ENCODE data around the gene CREB3L1.

The CREB3L1 gene, protein sequence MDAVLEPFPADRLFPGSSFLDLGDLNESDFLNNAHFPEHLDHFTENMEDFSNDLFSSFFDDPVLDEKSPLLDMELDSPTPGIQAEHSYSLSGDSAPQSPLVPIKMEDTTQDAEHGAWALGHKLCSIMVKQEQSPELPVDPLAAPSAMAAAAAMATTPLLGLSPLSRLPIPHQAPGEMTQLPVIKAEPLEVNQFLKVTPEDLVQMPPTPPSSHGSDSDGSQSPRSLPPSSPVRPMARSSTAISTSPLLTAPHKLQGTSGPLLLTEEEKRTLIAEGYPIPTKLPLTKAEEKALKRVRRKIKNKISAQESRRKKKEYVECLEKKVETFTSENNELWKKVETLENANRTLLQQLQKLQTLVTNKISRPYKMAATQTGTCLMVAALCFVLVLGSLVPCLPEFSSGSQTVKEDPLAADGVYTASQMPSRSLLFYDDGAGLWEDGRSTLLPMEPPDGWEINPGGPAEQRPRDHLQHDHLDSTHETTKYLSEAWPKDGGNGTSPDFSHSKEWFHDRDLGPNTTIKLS

DNA sequence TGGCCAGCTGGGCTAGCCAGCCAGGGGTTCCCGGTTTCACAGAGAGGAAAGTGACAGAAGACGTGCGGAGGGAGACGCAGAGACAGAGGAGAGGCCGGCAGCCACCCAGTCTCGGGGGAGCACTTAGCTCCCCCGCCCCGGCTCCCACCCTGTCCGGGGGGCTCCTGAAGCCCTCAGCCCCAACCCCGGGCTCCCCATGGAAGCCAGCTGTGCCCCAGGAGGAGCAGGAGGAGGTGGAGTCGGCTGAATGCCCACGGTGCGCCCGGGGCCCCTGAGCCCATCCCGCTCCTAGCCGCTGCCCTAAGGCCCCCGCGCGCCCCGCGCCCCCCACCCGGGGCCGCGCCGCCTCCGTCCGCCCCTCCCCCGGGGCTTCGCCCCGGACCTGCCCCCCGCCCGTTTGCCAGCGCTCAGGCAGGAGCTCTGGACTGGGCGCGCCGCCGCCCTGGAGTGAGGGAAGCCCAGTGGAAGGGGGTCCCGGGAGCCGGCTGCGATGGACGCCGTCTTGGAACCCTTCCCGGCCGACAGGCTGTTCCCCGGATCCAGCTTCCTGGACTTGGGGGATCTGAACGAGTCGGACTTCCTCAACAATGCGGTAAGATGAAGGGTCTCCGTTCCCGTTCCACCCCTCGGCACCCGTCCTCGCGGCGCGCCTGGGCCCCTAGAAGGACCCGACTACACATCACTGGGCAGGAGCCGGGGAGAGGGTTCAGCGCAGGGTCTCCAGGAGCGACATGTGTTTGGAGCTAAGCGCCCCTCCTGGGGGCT, at the start of gene CREB3L1:
Gene CREB3L1, plus strand, starts transcription at position 41 of the 765 bp plus-strand sequence. Its CDS starts 450 bp downstream, at position 491.
- DNase-seq = no peak

DNA sequence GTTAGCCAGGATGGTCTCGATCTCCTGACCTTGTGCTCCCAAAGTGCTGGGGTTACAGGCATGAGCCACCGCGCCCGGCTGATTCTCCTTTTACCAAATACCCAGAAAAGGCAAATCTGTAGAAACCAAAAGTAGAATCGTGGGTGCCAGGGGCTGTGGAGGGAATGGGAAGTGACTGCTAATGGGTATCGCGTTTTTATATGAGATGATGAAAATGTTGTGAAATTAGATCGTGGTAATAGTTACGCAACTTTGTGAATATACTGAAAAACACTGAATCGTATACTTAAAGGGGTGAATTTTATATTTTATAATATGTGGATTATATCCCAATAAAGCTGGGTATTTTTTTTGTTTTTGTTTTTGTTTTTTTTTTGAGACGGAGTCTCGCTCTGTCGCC, 48.2 kb upstream of the CREB3L1 start:
- no peak for DNase-seq

DNA sequence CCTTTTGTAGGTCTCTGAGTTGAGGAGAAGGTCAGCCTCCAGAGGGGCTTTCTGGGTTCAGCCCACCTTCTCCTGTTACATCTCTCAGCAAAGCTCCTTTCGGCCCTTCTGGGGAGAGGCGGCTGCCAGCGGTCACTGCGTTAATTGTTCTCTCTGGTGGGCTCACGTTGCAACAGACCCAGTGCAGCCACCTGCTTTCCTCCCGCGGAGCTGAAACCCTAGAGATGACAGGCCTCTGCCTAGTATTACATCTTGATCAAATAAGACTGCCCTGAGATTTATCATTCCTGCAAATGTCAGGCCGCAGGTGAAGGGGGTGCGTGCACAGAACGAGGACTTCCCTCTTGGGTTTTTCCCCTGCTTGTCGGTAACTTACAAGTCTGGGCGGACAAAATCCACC, 43.2 kb upstream of the CREB3L1 start:
- DNase-seq = no peak

DNA sequence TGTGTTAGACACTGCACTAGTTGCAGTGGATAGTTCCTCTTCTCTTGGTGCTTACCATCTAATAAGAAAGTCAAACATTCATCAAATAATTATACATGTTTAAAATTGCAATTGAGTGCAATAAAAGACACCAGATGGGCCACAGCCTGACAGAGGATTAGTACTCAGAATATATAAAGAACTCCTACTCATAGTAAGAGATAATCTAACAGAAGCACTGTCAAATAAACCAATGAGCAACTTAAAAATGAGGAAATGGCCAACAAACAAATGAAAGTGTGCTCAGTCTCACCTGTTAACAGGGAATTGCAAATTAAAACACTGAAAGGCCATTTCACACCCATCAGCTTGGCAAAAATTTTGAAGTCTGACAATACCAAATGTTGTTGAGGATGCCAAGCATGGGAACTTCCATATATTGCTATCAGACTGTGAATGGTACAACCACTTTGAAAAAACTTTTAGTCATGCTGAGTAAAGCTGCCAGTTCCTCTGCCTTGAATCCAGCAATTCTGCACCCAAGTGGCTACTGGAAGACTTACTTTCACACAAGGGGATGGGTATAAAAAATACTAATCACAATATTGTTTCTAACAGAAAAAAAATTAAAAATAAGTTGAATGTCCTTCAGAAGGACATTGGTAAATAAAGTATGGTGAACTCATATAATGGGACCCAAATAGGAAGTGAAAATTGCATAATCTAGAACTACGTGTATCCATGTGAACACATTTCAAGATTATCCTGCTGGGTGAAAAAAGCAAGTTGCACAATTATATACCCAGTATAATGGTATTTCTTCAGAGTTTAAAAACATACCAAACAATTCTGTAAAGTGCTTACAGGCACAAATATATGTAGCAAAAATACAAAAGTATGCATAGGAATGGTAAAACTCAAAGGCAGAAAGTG, 41.4 kb upstream of the CREB3L1 start:
- DNase-seq = no peak

DNA sequence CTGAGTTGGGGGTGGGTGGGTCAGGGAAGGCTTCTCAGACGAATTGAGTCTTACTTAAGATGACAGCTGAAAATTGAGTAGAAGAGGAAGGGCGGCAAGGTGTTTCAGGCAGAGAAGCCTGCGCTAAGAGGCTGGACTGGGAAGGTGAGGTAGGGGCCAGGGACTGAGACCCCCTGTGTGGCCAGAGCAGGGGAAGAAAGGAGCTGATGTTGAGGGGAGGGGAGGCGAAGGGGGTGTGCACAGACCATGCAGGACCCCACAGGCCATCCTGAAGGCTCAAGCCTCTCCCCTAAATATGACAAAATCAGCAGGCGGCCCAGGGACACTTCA, 40.6 kb upstream of the CREB3L1 start:
- DNase-seq = no peak

DNA sequence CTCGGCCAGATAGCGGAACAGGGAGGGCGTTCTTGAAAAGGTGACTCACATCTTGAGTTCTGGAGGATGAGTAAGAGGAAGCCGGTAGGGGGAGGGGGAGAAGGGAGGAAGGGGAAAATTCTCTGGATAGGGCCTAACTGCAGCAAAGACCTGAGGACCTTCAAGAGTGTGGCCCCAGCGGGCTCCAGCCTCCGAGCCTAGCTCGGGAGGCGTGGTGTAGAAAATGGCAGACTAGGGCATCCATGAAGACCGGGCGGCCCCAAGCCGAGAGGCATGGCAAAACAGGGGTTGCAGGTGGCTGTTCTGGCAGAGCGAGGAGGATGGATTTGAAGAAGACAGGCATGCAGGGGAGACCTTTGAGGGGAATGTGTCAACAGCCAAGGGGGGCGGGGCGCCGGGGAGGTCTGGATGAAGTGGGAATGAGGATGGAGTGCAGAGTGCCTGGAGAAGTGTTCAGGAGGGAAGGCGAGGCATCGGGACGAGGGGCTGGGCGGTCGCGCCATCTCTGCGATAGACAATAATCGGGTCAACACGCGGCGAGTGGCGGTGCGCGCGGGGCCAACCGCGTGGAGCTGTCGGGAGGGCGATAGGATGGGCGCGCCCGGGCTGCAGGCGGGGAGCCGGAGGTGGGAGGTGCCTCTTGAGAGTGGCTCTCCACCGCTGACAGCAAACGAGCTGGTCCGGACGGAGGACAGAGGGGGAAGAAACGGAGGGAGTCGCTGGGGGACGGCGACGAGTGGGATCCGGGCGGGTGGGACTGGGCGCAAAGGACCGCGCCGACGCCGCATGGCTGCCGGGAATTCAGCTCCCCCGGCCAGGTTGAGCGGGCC, 40.0 kb upstream of the CREB3L1 start:
- DNase-seq = peak; percentile 50

DNA sequence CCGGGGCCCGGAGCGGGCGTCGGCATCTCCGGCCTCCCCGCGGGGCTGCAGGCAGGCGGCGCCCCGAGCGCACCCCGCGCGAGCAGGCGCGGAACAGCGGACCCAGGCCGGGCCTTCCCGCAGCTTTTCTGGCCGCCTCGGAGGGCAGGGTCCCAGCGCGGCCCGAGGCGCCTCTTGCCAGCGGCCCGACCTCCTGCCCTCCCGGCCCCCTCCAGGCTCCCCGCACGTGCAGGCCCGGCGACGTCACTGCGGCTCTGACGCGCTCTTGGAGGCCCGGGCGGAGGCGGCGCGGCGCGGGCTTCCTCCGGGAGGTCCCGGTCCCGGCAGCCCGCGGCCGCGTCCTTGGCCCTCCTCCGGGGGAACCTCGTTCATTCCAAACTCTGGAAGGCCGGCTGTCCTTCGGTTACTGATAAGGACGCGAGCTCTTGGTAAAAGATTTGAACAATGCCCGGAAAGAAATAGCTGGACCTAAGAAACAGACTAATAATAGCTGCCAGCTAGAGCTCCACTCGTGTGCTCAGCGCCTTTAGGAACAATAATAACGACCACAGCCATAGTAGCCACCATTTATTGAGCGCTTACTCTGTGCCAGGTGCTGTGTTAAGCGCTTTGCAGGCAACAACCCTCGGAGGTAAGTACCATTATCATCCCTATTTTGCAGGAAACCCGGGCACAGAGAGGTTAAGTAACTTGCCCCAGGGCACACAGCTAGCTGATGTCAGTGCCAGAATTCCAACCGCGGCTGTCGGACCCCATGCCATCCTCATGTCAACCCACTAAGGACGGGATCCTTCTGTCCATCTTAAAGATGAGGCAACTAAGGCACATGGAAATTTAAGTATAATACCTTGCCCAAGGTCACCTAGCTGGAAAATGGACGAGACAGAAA, 39.1 kb upstream of the CREB3L1 start:
- DNase-seq = peak; percentile 68

DNA sequence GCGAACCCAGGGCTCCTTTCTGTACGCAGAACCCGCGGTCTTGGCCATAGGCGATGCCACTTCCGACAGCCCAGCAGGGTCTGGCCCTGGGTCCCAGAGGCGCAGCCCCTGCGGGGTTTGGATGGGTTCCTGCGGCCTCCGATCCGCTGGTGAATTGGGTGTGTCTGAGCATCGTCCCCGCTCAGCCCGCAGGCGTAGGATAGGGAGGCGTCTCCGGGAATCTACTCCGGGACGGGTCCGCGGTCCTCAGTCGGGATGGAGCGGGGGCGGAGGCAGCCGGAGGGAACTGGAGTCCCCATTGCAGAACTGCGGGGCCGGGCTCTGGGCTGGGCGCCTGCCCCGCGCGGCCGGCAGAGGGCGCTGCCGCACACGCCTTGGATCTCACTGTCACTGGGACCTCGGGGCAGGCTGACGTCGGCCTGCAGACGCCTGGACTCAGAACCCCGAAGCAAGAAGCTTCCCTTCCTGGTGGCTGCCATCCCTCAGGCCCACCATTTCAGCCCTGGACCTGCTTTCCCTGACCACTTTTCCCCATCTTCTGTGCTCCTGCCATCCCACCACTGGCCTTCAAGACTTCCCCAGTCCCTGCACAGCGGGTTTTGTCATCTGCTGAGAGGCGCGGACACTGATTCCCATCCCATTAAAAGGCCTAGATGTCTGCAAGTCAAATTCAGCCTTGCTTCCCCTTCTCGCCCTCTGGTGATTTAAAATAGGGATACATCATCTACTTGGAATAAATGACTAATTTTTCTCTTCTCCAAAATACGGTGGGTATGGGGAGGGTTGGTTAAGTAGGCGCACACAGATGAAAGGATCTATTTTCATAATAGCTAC, 38.3 kb upstream of the CREB3L1 start:
- DNase-seq = peak; percentile 83

DNA sequence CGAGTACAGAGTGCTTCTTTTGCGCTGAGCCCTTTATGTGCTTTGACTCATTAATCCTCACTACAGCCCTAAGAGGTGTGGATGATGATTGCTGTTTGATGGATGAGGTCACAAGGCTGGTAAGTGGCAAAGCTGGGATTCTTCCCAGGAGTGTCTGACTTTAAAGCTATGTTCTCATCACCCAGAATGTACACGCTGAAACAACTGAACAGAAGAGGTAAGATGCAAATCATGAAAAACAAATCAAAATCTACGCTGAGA, 37.7 kb upstream of the CREB3L1 start:
- DNase-seq = no peak

DNA sequence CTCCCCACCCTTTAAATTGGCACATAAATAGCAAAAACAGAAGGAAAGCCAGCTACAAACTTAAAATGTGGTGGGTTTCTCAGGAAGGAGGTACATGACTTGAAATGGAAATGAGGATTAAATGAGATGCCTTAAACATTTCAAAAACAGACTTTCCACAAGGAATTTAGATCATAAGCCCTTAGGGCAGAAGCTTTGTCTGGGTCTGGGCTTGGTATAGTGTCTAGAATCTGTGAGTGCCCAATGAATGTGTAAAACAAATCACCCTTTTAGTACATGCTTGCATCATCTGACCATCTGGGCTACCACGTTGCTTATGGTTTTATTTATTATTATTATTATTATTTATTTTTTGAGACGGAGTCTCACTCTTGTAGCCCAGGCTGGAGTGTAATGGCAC, 37.1 kb upstream of the CREB3L1 start:
- DNase-seq = no peak

DNA sequence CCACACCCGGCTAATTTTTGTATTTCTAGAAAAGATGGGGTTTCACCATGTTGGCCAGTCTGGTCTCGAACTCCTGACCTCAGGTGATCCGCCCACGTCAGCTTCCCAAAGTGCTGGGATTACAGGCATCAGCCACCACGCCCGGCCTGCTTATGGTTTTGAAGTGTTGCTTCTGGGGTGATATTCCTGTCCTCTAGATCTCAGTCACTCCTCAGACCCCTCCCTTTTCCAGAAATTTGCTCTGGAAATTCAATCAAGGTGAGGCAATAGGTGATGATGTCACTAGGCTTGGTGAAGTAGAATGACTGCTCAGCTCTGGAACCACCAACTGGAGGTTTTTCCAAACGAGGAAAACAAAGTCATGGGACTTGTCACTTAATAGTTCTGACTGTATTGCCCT, 36.6 kb upstream of the CREB3L1 start:
- no peak for DNase-seq

DNA sequence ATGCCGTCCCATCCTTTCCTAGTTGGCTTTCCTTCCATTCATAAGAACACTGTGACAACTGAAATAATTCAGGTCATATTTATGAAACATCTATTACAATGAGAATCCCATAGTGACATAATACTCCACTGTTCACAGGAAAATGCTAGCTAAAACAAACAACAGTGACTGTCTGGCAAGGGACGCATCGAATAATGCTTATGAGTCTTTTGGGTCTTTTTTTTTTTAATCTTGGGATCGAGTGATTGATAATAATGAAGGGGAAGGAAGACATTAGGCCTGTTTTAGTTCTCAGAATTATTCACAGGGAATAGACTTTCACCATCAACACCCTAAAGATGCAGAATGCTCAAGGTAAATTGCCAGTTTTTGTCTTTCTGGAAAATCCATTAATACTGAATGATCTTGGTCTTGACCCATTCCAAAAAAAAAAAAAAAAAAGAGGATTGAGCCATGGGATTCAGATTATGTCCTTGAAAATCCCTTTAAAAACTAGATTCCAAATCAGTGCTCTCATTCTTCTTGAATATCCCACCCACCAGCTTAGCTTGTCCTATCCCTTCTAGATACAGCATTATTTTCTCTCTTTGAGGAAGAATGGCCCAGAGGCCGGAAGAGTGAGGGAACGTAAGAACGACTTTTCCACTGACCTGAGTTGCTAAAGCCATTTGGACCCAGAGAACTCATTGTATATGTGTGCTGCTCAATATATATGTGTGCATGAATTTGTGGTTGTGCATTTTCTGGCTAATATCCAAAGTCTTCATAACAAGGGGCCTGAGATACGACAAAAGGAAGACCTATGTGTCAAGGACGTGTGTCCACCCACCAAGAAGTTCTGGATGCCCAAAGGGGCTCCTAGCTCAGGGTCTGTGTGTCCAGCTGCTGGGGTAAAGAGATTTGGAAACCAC, 35.2 kb upstream of the CREB3L1 start:
- no peak for DNase-seq

DNA sequence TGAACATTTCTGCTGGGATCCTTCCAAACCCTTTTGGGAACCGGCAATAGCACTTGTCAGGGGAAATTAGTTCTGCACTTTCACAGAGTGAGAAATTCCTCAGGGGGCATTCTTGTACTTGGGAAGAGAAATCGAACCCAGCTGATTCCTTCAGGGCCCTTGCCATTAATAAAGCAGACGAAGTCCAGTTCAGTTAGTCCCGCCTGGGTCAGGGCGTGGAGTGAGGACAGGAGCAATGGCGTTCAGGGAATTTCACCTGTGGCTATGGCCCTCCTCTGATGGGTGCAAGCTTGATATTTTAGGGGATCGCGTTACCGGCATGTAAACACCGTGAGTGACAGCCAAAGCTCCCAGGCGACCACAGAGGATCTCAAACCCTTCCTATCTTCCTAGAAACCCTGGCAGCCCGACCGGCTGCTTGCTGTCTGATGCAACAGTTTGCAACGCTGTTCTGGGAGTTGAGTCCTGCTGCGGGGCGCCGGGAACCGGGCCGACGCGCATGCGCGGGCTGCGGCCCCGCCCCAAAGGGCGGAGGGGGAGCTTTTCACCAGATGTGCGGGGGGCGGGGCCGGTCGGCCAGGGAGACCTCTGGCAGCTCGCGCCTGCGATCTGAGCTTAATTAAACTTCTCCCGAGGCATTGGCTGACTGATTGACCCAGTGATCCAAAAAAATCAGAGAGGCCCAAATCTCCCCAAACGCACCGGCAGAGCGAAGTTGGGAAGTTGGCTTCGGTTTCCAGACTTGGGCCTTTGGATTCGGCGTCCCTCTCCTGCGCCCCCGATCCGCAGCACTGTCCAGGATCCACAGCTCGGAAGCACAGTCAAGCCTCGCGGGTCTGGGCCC, 34.3 kb upstream of the CREB3L1 start:
- DNase-seq = peak; percentile 90

DNA sequence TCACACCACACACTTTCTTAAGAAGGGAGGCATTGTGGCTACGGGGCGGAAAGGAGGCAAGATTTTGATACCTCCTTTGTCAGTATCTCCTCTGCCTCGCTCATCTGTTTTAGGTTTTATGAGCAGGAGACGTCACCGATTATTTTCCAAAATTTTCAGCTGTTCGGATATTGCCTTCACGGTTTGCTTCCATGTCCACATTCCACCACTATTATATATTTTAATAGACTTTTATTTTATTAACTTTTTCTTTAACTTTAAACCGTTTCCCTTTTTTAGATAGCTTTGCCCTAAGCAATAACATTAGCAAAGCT, 33.7 kb upstream of the CREB3L1 start:
- DNase-seq = no peak

DNA sequence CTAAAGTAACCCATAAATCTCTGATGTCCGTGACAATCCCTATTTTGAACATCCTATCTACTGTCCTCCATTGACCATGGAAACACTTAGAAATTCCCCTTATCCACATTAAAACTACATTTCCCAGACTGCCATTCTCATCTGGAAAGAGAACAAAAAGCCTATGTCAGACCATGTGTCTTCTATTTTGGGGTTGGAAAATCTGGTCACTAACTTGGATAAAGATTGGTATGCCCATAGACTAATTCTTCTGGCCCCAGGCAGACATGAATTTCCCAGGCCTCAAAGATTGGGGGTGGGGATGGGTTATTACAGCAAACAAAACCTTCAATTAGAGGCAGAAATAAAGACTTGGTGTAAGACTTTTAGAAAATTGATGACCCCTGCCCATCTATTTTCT, 30.9 kb upstream of the CREB3L1 start:
- no peak for DNase-seq

DNA sequence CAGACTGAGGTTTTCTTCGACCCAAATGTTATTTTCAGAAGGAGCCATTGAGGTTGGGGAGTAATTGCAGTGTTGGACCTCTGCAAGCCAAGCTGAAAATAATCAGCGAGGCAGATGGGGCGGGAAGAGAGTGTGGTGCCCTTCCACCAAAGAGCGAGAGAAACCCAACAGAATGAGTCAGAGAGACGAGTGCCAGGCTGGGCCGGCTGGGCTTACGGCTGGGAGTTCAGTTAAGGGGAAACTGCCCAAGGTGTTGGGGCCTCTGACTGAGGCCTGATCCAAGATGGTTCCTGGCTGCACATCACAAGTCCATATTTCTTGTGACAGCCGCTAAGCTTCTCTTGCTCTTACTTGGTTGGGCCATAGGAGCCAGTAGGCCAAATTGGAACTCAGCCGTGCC, 30.4 kb upstream of the CREB3L1 start:
- DNase-seq = no peak

DNA sequence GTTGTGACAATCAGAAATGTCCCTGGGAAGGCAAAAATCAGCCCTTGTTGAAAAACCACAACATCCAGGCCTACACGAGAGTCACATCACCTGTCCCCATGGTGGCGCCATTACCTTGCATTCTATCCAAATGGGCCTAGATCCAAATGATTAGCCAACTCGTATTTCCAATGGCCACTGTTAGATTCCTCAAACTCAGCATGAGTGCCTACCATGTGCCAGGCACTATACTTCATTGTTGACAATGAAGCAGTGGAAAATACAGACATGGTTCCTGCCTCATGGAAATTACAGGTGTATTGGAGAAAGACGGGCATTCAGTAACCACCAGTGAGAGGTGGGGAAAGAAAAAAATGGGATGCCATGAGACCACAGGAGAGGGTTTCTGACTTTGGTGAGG, 29.8 kb upstream of the CREB3L1 start:
- no peak for DNase-seq

DNA sequence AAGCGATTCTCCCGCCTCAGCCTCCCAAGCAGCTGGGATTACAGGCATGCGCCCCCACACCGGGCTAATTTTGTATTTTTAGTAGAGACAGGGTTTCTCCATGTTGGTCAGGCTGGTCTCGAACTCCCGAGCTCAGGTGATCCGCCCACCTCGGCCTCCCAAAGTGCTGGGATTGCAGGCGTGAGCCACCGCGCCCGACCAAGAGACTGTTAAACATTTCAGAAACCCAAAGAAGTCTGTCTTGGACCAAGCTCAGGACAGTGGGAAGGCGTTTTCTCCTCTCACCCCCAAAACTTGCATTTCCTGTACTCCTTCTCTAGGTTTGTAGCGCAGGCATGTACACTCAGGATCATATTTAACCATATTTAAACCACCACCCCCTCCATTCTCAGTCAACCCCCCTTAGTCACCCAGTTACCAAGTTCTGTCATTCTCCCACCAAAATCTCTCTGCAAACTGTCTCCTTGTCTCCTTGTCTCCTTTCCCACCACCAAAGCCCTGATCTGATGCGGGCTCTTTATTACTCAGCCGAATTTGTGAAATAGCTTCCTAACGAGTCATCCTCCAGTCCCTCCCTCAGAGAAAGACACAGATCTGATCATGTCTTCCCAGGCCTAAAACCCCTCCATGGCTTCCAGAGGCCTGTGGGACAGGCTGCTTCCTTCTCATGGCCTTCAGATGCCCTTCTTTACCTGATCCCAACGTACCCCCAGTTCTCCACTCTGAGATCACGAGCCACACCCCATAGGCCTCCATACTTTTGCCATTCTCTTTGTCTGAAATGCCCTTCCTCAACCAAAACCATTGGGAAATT, 29.0 kb upstream of the CREB3L1 start:
- DNase-seq = no peak

All from activated CD8-positive, alpha-beta memory T cell treated with anti-CD3 and anti-CD28 coated beads, Interleukin-2, amount 50 U/mL, for 4 hours (primary cell).